Chondrocyte (in vitro differentiated cells): ENCODE data around the gene UXS1. TPM values are rescaled to one million over a fixed set of nuclear protein-coding genes. Genes with fewer than 3 reads are reported as not detected.
A peak's percentile ranks its signal among the peaks of the same experiment; 100 is the strongest.
"Not testable (repeated sequence)": the region's sequence is repeated elsewhere in the genome, so short reads cannot be mapped to it uniquely, and the experiment has no call there.

Experiments
- DNase-seq: peaks from one replicate; pipeline ENCODE4 v3.0.0; 2021; ENCODE audit warnings: mixed read lengths, low spot score
- H3K27ac Mint-ChIP-seq: one replicate; pipeline ENCODE4 v1.8.0; 2021; ENCODE audit warnings: mild to moderate bottlenecking, moderate library complexity, mixed read lengths; ENCODE audit not compliant: unreplicated experiment
- H3K27me3 Mint-ChIP-seq: 2 replicates; pipeline ENCODE4 v1.8.0; 2021; ENCODE audit warnings: low read depth, mixed read lengths
- H3K36me3 Mint-ChIP-seq: 2 replicates; pipeline ENCODE4 v1.8.0; 2021; ENCODE audit warnings: low read depth, mixed read lengths
- H3K4me1 Mint-ChIP-seq: 2 replicates; pipeline ENCODE4 v1.8.0; 2021; ENCODE audit warnings: low read depth, mild to moderate bottlenecking, mixed read lengths
- H3K4me3 Mint-ChIP-seq: one replicate; pipeline ENCODE4 v1.8.0; 2021; ENCODE audit warnings: mild to moderate bottlenecking, moderate library complexity, mixed read lengths; ENCODE audit not compliant: unreplicated experiment
- H3K9me3 Mint-ChIP-seq: 2 replicates; pipeline ENCODE4 v1.8.0; 2021; ENCODE audit warnings: low read depth, mixed read lengths
- CTCF ChIP-seq: fragments of 200-600 bp; sonication (generic); IDR thresholded peaks from 2 replicates; pipeline ENCODE4 v1.5.0; 2021; ENCODE audit warnings: antibody characterized with exemption, mild to moderate bottlenecking, moderate library complexity
- long read RNA-seq: library from polyadenylated mRNA; stranded (forward); transcript quantifications from one replicate; pipeline ENCODE4 v2.0.0, GENCODE V29; 2021
- total RNA-seq: library from RNA; stranded (reverse); gene quantifications from 3 replicates; pipeline ENCODE4 v1.2.1, GENCODE V29; 2021

Gene UXS1
- total RNA-seq, result 19.7 to 36.6 TPM (median 21.1 TPM) in 3 replicates
- long read RNA-seq, transcript UXS1-203 (15 exons, 1,839 nt), result major isoform, 43 of 58 reads
- long read RNA-seq, transcript UXS1-201 (15 exons, 2,099 nt), result minor isoform, 8 of 58 reads
- long read RNA-seq, partial matches to known transcripts, result 0 of 58 reads
- long read RNA-seq, other reads (novel, unspliced or antisense), result 7 of 58 reads

- Mint-ChIP-seq H3K4me1 (peaks cover 32% of the 10 kb centered on the region), H3K4me3 (peak within 1 kb of the TSS; percentile 88), H3K27ac (peak within 1 kb of the TSS; percentile 78), H3K9me3 (no peaks in the 10 kb centered on the region), H3K27me3 (peaks cover 4% of the 10 kb centered on the region), H3K36me3 (no peaks in the 10 kb centered on the region)
- DNase-seq, result peak; percentile 98
- TF ChIP-seq CTCF, result no peak
Measured at GRCh38 chr2:106193977-106194778, at the start of gene UXS1. Gene UXS1, minus strand, starts transcription at chr2:106194301. Its CDS starts 60 bp downstream, at chr2:106194241.

- H3K9me3 Mint-ChIP-seq, result peaks cover 27% of the 10 kb centered on the region
Measured at GRCh38 chr2:106239491-106239890, 45.4 kb upstream of the UXS1 start.

GRCh38 chr2:106235392-106235791, 41.3 kb upstream of the UXS1 start:
- not testable (repeated sequence) for H3K36me3 Mint-ChIP-seq, H3K4me3 Mint-ChIP-seq, H3K4me1 Mint-ChIP-seq, H3K27ac Mint-ChIP-seq, H3K27me3 Mint-ChIP-seq, DNase-seq
- peaks cover 37% of the 10 kb centered on the region for H3K9me3 Mint-ChIP-seq

More at GRCh38 chr2:106239491-106239890, 45.4 kb upstream of the UXS1 start:
- not testable (repeated sequence) for H3K27me3 Mint-ChIP-seq, H3K27ac Mint-ChIP-seq, H3K4me3 Mint-ChIP-seq, H3K36me3 Mint-ChIP-seq, H3K4me1 Mint-ChIP-seq, DNase-seq

- H3K36me3 Mint-ChIP-seq, result peaks cover 10% of the 10 kb centered on the region
- H3K9me3 Mint-ChIP-seq, result peaks cover 37% of the 10 kb centered on the region
- H3K27me3 Mint-ChIP-seq, result peaks cover 4% of the 10 kb centered on the region
- H3K27ac Mint-ChIP-seq, result no peak overlapping the region
- TF ChIP-seq CTCF, result no peak
- no peaks in the 10 kb centered on the region for H3K4me1 Mint-ChIP-seq
- no peak overlapping the region for H3K4me3 Mint-ChIP-seq
- no peak for DNase-seq
Measured at GRCh38 chr2:106233350-106233706, 39.2 kb upstream of the UXS1 start.

GRCh38 chr2:106232638-106233349, 38.7 kb upstream of the UXS1 start:
- Mint-ChIP-seq H3K36me3 (peaks cover 10% of the 10 kb centered on the region), H3K4me3 (no peak overlapping the region), H3K27me3 (peaks cover 4% of the 10 kb centered on the region), H3K4me1 (no peaks in the 10 kb centered on the region), H3K9me3 (peaks cover 37% of the 10 kb centered on the region), H3K27ac (no peak overlapping the region)
- no peak for DNase-seq
- no peak for TF ChIP-seq CTCF

GRCh38 chr2:106223347-106223746, 29.2 kb upstream of the UXS1 start:
- peaks cover 8% of the 10 kb centered on the region for H3K27me3 Mint-ChIP-seq
- DNase-seq, result no peak
- no peaks in the 10 kb centered on the region for H3K36me3 Mint-ChIP-seq
- no peak overlapping the region for H3K4me3 Mint-ChIP-seq
- no peak for TF ChIP-seq CTCF
- H3K4me1 Mint-ChIP-seq, result no peaks in the 10 kb centered on the region
- H3K9me3 Mint-ChIP-seq, result no peaks in the 10 kb centered on the region
- no peak overlapping the region for H3K27ac Mint-ChIP-seq

GRCh38 chr2:106222057-106222456, 28.0 kb upstream of the UXS1 start:
- not testable (repeated sequence) for H3K4me3 Mint-ChIP-seq, H3K27me3 Mint-ChIP-seq, H3K36me3 Mint-ChIP-seq, H3K27ac Mint-ChIP-seq, H3K4me1 Mint-ChIP-seq, H3K9me3 Mint-ChIP-seq, DNase-seq
